CMK (cell line): ENCODE results near the gene MSMB.
"Not testable (repeated sequence)": the region's sequence is repeated elsewhere in the genome, so short reads cannot be mapped to it uniquely, and the experiment has no call there.

ENCODE experiments used
- DNase-seq: peaks from one replicate; pipeline ENCODE4 v3.0.0-alpha.2; 2010; ENCODE audit warnings: low read depth

Gene MSMB, protein sequence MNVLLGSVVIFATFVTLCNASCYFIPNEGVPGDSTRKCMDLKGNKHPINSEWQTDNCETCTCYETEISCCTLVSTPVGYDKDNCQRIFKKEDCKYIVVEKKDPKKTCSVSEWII

DNA sequence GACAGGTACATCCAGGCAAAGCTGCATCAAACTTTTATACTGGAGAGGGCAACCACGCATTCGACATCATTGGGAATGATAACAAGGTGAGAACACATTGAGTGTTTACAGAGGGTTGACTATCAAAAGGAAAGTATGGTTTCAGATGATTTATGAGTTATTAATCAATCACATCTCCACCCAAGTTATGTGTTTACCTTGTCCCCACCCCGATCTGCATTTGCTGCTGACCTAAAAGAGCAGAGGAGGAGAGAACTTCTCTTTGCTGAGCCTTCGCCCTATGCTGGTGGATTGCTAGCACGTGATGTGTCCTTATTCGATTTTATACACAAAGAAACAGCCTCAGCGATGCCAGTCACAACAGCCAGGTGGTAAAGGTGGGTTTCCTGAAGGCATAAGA lies at the start of gene MSMB:
Gene MSMB (minus strand): TSS at position 9 of the 400 bp plus-strand sequence. CDS start 32 bp downstream, outside the sequence.
- no peak for DNase-seq

DNA sequence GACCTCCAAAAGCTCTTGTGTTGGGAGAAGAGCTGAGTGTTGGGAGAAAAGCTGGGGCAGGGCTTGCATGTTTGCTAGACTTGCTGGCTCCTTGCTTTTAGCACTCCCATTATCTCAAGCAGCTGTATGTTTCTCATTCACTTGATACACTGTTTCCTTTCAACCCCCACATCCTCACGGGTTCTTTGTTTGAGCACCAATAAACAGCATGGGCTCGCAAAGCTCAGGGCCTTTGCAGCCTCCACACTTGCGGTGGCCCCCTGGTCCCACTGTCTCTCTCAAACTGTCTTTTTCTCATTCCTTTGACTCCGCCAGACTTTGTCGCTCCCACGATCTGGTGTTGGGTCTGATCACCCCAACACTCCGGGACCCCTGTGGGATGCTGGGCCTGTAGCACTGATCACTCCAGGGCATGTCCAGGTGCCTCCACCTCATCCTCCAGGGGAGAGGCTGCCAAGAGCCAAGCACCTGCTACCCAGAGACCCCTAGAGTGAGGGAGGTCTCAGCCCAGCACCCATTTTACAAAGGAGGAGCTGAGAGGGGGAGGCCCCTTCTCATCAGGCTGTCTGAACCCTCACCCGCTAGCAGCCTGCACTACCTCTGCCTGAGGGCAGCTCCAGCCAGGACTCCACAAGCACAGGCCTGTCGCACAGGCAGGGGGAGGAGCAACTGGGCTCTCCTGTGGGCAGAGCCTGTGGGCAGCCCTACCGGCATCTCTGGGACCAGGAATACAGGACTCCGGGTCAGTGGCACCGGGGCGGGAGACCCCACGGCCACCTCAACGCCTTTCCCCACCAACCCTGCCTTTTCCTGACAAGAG lies 49.1 kb upstream of the MSMB start:
- no peak for DNase-seq

DNA sequence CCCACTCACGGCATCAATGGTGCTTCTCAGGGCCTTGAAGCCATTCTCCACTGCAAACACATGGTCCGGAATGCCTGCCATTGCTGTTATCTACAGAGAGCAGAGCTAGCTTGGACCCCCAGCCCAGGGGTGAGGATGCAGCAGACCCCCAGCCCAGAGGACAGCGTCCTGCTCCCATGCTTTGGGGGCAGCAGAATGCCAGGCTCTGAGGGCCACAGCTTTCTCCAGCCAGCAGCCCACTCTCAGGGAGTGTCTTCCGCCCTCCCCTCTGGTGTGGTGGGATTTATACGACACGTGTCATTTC lies 48.1 kb upstream of the MSMB start:
- DNase-seq: no peak

DNA sequence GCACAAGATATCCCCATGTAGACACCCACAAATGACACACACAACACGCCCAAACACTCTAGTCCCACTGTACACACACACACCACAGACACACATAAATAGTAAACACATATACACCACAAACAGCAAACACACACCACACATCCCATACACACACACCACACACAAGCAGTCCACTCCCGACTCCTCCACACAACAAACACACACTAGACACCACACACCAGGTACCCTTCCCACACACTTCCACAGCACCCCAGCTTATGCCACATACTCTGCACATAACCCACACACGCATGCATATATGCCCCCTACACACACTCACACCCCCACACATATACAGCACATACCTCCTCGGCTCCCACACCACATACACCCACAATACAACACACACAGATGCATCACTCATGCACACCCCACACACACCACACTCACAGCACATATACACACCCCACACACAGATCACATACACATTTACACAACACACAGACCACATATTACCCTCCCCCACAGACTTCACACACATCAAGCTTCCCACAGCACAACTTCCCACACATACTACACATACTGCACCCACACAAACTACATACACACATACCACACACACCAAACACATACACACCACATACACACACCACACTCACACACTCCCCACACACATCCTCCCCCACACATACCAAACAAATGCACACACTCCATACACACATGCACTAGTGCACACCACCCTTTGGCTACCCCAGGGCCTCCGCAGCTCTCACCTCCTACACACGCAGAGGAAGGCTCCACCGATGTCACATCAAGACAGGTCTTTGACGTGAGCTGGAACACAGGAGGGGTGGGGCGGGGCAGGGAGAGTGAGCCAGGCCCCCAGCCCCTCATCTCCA lies 47.5 kb upstream of the MSMB start:
- not testable (repeated sequence) for DNase-seq

DNA sequence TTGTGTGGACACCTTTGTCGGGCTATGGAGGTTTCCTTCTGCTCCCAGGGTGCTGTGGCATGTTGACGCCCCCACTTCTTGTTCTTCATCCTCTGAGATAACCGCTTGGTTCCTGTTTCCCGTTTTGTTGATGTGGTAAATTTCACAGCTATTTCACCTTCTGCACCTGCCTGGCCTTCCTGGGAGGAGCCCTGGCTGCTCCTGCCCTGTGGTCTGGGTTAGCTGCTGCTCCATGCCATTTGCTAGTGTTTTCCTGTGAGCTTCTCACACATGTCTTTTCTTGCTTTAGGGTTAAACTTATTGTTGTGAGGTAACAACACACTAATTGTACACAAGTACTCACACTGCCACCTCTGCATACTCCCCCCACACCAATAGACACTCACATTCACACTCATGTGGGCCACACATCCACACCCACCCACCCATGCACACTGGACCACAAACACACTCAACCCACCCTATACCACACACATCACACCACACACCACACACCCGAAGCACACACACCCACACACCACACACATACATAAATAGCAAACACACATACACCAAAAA lies 46.5 kb upstream of the MSMB start:
- no peak for DNase-seq

DNA sequence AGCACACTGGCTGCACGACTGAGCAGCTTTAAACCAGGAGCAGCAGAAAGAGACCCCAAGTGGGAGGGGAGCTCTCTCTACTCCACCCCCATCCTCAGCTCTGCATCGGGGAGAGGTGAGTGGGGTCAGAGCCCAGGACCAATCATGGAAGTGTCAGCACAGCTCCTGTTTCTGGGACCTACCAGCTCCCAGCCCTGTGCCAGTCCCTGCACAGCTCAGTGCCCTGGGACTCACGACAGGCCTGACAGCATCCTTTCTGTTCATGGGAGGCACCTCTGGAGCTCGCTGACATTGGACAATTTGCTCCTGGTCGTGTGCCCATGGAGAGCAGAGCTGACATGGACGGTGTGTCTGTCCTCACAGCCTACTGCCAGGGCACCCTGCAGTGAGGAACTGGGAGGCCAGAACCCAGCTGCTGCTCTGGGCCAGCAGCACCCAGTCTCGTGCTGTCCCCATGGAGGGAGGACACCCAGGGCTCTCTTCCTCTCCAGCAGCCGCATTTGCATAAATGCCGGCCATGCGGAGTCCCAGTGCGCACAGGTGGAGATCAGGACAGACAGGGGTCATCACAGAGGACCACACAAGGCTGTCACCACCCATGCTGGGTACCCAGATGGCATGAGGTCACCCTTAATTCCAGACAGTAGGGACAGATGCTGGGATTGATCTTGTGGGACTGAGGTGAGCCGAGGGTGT lies 45.9 kb upstream of the MSMB start:
- DNase-seq: no peak

DNA sequence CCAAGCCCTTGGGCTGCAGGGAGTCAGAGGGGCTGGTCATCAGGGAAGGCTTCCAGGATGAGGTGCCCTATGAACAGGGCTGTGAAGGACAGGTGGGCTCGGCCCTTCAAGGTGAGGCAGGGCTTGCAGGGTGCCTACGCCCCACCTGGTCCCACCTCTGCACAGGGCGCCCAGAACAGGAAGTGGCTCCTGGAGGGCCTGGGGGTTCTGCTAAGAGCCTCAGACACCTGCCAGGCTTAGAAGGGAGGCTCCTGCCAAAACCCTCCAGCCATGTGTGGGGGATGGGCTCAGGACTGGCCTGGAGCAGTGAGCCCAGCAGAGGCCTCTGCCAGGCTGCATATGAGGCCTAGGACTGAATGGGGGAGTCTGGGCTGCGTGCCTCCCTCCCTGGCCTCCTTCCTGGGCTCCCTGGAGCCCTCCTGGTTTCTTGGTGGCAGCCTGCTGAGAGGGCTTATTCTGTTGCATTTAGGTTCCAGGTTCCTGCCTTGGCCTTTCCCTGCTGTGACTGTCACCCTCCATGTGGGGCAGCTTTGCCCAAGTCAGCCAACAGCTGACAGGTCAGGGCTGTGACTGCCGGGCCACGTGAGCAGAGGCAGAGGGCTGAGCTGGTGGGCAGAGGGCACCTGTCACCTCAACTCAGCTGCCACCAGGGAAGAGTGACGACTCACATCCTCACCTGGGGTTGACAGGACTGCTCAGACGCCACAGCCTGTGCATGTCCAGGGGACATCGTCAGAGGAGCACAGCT lies 45.2 kb upstream of the MSMB start:
- DNase-seq: no peak

DNA sequence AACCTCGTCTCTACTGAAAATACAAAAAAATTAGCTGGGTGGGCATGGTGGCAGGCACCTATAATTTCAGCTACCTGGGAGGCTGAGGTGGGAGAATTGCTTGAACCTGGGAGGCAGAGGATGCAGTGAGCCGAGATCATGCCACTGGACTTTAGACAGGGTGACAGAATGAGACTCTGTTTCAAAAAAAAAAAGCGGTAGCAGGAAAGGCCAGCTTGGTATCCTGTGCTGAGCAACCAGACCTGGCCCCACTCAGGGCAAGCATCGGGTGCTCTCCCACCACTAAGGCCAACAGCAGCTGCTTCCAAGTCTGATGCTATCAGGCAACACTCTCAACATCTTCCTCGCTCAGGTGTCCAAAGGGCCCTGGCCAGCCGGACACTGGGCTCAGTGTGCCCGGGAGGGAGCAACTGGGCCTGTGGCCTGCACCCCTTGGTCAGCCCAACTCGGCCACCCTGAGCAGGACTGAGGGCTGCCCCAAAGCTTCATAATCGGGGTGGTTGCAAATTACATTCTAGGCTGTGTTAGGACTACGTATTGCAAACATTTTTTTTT lies 44.3 kb upstream of the MSMB start:
- no peak for DNase-seq

DNA sequence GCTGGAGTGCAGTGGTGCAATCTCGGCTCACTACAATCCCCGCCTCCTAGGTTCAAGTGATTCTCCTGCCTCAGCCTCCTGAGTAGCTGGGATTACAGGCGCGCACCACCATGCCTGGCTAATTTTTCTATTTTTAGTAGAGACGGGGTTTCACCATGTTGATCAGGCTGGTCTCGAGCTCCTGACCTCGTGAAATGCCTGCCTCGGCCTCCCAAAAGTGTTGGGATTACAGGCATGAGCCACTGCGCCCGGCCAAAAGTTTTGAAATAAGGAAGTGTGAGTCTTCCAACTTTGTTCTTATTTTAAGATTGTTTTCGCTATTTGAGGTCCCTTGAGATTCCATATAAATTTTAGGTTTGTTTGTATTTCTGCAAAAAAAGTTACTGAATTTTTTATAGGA lies 41.3 kb upstream of the MSMB start:
- DNase-seq: not testable (repeated sequence)

DNA sequence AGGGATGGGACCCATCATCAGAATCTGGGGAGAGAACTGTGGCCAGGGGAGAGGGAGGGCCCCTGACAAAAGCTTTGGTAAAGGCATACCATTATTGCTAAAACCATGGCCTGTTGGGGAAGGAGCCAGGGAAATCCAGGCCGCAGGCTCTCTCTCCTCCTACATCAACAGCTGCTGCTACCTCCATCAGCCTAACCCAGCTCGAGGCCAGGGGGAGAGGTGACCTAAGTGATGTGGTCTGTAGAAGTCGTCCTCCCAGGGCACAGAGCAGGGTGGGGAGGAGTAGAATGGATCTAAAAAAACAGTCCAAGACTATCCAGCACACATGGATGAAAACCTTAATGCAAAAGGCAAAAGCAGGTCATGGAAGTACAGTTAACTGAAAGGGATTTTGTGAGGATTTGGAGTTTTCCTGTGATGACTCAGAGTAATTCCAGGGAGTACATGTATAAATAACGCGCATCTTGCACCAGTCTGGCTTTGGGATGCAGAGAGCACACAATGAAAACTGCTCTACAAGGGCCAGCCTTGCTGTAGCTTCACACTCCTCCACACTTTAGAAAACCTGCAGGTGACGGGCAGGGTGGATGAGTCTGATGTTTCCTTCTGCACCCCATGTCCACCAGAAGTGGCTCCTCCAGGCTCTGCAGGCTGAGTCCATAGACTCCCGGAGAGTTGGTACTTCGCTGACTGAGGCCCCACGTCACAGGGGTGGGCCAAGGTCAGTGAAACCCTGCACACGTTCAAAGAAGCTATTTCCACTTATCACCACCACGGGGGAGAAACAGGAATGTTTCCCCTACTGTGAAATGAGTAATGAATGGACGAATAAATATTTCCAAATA lies 38.5 kb upstream of the MSMB start:
- DNase-seq: no peak

DNA sequence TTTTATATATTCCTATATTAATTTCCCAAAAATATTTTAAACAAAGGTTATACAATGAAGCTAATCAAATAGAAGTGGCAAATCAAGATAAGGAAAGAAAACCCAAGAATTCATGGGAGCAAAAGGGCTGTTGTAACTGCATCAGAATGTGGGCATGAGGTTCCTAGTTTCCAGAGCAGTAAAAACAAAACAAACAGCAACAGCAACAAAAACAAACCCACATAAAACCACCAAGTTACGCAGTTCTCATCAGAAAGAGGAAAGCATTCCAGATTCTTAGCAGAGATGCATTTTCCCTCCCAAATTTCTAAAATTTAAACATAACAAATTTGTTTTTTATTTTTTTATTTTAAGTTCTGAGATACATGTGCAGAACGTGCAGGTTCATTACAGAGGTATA lies 34.8 kb upstream of the MSMB start:
- DNase-seq: no peak

DNA sequence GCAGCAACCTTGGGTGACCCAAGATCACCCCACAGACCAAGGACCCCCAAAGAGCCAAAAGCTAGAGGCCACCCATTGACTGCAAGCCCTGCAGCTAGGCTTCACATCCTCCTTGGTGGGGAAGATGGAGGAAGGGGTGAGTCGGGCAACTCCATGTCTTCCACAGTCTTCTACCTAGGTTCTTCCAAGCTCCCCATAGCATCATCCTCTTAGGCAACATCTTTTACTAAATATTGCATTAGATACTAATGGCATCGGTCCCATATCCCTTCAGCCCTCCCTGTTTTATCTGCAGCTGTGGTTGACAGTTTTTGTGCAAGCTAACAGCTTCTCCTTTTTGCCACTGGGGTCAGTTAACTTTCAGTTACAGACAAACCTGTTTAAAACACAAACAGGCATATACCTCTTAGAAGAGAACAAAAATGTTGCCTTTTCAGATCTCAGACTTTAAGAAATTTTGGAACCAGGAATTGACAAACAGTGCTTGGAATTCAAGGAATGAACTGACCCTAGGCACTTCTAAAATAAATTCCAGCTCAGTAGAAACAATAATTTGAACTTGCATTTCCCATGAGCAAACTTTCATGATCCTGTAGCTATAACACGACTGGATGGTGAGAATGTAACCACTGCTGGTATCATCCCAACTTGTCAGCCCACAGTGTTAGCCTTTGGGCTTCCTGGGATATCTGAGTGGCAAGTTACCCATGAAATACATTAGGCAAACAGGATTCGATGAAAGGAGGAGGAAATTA lies 33.9 kb upstream of the MSMB start:
- DNase-seq: no peak

DNA sequence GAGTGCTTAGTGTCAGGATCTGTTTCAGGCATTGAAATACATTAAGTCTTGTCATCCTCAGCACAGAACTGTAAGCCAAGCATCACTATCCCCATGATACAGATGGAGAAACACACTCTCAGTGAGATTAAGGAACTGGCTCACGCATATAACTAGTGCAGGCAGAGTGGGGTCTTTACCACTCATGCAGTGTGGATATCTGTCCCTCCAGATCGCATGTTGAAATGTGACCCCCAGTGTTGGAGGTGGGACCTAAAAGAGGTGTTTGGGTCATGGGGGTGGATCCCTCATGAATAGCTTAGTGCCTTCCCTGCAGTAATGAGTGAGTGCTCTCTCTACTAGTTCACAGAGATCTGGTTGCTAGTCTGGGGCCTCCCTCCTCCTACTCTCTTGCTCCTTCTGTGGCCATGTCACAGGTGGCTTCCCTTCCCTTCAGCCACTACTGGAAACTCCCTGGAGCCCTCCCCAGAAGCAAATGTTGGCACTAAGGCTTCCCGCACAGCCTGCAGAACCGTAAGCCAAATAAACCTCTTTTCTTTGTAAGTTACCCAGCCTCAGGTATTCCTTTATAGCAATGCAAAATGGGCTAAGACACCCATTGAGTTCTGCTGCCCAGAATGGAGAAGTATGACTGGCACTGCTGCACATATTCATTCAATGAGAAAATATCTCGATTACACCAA lies 31.8 kb upstream of the MSMB start:
- DNase-seq: no peak

DNA sequence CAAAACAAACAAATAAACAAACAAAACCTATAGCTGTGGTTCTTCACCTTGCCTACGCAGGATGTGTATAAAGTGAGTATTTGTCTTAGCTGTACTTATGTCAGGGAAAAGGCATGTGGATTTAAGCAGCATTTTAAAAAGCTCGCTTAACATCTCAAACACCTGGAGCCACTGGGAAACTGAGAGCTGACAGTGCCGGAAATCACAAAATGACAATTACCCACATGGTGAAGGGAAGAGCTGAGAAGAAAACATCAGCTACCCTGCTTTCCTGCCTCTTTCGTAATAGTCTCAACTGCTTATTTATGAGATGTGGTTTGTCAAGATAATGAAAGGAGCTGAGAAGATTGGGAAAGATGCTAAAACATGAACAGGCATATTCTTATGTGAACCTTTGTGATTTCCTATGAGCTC lies 31.1 kb upstream of the MSMB start:
- DNase-seq: no peak

DNA sequence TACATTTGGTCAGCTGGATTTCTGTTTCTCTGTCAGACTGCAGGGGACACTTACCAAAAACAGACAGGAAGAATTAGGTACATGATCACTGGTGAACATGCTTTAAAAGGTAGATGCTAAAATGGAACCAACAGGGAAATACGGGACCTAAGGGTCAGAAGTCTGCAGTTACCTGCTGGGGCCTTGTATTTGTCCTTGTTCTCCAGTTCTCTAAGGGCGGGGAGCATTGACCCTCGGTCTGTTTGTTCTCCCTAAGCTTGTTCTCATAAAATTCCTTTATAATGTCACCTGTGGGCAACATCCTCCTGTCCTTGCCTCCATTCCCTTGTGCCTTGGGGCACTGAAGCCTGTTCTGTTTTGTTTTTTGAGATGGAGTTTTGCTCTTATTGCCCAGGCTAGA lies 29.8 kb upstream of the MSMB start:
- no peak for DNase-seq

DNA sequence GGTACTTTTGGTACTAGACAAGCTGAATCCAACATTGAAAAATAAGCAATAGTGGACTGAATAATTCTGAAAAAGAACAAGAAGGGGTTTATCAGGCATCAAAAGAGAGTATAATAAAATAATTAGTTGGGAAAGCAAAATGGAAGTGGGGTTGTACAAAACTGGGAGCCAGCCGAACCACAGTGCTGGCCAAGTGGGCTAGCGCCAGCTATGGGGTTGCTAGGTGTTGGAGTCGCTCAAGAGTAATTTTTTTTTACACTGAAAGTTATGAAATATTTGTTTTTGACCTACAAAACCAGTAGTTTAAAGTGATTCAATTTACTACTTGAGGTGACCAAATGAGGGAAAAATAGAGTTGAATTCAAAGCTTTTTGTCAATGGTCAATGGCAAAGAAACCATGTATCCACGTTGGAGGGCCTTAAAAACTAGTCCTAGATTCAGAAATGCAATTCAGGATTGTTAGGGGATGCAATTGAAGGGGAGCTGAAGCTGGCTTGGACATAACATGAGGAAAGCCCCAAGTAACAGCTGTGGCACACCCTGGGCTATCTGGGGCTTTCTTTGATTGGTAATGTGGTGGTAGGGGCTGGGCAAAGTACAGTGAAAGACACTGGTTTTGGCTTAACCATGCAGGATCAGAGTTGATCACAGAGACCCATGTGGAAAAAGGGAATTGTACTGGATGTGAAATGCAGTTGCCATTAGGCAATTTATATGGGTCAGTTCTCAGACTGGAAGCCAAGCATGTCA lies 28.3 kb upstream of the MSMB start:
- DNase-seq: no peak

DNA sequence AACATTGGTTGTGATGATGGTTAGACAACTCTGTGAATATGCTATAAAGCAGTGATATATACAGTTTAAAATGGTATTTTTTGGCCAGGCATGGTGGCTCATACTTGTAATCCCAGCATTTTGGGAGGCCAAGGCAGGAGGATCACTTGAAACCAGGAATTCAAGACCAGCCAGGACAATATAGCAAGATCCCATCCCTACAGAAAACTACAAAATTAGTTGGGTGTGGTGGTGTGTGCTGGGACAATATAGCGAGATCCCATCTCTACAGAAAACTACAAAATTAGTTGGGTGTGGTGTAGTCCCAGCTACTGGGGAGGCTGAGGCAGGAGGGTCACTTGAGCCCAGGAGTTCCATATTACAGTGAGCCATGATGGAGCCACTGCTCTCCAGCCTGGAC lies 27.5 kb upstream of the MSMB start:
- DNase-seq: no peak

DNA sequence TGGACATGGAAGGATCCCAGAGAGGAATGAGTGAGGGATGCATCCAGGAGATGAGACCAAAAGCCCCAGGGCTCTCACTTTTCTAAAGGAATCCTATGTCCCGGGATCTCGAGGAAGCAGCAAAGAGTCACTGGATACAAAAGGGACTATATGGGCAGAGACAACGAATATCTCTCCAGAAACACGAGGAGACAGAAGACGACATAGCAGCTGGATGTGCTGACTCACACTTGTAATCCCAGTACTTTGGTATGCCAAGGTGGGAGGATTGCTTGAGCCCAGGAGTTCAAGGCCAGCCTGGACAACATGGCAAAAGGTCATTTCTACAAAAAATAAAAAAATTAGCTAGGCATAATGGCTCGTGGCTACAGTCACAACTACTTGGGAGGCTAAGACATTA lies 24.7 kb upstream of the MSMB start:
- DNase-seq: no peak
